NCI-H1048 (cell line): Measurements from ENCODE around the gene PAXIP1.

Source experiments
- DNase-seq: peaks from one replicate; lab custom pipeline; 2025; lab: John Stamatoyannopoulos, UW

Gene PAXIP1

DNA sequence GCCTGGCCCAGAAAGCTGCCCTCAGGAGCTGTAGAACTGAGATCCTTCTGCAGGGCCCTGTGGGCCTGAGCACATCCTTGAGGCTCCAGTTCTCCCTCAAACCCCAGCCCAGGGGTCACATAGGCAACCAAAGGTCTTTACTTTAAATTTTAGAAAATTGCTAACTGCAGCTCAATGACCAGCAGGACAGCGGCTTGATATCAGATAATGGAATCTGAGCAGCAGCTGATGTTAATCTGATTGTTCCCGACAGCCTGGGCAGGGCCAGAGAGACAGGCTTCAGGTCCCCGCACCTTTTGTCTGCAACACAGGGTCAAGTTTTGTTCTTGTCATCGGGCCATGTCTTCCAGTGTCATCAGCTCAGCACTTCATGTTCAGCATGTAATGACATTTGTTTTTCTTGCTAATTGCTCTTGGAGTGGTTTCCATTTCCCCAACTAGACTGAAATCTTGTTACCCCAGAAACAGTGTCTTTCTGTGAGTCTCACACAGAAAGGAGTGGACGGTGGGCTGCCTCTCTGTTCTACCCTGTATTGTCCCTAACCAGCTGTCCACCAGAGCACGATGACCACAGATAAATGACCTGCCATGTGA is 91.0 kb downstream of the PAXIP1 start:
- no peak for DNase-seq

DNA sequence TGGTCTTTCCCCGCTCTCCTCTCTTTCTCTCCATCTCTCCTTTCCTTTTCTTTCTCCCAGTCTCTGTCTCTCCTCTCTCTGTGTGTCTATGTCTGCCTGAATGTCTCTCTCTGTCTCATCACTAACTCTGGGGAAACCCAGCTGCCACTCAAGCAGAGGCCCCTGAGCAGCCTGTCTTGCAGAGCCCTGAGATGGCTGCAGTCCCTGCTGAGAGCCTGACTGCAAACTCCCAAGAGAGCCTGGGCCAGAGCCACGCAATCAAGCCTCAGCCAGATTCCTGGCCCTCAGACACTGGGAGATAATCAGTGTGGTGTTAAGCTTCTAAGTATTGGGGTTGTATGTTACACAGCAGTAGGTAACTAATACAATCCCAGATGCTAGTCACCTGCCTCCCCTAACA is 91.5 kb downstream of the PAXIP1 start:
- no peak for DNase-seq

DNA sequence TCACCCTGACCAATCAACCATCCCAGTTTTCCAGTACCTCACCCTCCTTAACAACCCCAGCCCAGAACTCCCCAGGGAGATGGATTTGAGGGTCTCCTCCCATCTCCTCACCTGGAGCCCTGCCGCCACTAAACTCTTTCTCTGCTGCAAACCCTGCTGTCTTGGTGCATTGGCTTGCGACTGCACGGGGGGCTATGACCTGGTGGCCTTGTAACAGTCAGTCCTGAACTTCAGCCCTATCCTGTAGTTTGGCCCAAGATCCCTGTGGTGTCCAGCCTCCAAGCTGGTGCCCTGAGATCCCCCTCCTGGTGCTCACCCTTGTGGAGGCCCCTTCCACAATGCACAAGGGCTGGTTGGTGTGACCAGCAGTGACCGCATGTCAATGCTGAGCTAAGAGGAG is 91.9 kb downstream of the PAXIP1 start:
- no peak for DNase-seq

DNA sequence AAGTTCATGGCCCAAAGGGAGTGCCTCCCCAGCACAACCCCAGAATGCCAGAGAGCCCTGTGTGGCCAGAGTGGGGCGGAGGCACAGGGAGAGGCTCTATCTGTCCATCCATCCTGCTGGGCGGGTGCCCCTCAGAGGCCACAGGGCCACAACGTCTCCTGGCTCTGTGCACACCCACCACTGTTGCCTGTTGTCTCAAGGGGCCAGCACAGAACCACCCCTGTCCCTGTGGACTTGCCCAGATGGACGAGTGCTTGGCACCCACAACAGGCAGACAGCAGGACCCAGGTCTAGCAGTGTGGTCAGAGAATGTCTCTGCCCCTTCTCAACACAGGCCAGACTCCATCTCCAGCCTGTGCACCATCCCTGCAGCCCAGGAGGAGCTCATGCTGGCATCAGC is 92.8 kb downstream of the PAXIP1 start:
- DNase-seq, result no peak

DNA sequence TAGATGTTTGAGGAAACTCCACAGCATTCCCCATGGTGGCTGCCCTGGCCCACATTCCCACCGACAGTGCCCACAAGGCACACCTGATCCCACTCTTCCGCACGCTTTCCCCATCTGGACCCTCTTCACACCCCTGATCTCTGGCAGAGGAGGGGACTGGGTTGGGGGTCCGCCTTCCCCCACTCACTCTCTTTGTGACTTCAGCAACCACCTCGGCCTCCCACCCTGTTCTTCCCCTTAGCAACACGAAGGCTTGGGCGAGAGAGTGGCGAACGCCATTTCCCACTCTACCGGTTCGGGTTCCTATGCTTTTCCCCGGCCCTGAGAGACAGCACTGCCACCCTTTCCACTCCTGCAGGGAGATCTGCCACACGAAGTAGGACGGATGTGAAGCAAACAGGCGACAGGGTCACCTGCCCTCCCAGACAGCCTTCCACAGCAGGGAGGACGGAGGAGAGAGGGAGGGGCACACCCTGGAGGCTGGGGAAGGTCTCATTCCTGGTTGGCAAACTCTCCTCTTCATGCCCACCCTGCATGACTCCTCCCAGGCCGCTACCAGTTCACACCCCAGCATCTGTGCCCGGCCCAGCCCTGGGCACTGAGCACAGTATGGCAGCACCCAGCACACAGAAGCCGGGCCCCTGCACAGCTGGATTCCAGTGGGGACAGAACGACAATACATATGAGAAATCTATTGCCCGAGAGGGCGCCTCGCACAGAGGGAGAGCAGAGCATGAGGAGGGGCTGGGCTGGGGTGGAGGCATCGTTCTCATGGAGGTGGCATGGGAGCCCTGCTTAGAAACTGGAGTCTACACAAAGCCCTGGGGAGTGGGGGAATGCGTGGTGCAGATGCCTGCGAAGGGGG is 93.5 kb downstream of the PAXIP1 start:
- no peak for DNase-seq

DNA sequence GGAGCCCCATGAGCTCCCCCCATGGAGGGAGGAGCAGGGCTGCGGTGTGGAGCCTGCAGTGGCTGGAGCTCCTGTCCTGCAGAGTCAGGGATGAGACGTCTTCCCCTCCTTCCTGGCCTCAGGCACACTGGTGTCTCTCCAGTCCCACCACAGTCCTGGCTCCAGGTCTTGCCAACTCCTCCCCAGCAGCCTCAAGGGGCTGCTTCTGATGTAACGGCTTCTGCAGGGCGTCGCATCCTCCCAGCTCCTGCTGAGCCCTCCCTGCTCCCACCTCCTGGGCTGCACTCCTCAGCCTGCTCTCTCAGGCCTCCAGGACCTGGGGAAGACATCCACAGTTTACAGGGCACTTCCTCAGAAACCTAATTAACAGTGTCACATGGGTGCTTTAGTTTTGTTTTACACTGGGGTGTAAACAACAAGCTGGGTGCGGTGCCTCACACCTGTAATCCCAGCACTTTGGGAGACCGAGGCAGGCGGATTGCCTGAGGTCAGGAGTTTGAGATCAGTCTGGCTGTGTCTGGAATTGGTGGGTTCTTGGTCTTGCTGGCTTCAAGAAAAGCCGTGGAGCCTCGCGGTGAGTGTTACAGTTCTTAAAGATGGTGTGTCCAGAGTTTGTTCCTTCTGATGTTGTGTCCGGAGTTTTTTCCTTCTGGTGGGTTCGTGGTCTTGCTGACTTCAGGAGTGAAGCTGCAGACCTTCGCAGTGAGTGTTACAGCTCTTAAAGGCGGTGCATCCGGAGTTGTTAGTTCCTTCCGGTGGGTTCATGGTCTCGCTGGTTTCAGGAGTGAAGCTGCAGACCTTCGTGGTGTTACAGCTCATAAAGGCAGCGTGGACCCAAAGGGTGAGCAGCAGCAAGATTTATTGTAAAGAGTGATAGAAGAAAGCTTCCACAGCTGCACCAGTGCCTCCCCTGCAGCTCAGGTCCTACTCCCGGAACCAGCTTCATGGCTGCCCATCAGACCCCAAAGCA is 95.0 kb downstream of the PAXIP1 start:
- DNase-seq, result no peak

DNA sequence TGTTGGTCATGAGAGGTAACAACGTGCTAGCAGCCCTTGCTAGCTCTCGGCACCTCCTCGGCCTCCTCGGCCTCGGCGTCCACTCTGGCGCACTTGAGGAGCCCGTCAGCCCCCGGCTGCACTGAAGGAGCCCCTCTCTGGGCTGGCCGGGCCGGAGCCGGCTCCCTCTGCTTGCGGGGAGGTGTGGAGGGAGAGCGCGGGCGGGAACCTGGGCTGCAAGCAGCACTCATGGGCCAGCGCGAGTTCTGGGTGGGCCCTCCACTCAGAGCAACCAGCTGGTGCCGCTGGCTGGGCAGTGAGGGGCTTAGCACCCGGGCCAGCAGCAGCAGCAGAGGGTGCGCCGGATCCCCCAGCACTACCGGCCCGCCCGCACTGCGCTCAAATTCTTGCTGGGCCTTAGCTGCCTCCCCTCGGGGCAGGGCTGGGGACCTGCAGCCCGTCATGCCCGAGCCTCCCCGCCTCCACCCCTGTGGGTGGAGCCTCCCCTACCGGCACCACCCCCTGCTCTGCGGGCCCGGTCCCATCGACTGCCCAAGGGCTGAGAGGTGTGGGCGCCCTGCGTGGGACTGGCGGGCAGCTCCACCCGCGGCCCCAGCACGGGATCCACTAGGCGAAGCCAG is 96.1 kb downstream of the PAXIP1 start:
- no peak for DNase-seq

DNA sequence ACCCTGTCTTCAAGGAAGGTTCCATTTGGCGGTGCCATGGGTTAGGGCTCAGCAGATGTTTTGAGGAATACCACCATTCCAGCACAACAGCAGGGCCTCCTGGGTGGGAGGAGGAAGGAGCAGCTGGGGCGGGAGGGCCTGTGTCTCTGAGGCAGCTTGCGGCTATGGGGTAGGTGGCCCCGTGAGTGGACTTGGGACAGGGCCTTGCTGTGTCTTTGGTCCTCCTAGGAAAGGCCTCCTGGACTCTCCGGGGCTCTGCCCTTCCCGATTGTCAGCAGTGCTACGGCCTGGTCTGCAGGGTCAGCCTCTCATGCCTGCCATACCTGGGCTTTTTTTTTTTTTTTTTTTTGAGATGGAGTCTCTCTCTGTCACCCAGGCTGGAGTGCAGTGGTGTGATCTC is 96.7 kb downstream of the PAXIP1 start:
- no peak for DNase-seq

DNA sequence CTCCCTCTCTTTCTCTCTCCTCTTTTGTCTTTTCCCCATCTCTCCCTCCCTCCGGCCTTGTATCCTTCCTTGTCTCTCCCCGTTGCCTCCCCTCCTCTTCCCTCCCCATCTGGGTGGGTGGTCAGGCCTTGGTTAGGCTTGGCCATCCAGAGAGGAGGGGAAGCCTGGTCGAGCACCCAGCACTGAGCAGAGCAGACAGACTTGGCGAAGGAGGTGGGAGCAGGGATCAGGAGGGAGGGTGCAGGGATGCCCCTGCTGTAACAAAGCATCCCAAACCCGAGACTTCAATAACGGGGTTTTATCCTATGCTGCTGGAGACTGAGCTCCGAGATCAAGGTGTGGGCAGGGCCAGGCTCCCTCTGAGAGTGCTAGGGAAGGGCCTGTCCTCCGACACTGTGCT is 97.3 kb downstream of the PAXIP1 start:
- DNase-seq, result no peak

DNA sequence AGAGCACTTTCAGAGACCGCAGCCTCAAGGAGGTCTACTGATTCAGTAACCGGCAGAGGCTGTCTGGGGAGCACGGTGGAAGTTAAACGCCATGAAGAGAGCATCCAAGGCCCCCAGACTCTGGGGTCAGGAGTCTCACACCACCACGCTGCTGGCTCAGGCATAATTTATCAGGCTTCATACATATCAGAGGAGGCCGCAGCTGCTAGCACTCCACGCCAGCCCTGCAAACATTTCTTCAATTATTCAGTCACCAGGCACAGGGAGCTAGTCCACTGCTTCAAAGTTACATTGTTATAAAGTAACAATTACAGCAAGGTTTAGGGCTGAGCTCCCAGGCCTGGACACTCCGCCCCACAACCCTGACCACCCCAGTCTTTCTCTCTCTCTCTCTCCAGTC is 97.8 kb downstream of the PAXIP1 start:
- DNase-seq, result no peak

DNA sequence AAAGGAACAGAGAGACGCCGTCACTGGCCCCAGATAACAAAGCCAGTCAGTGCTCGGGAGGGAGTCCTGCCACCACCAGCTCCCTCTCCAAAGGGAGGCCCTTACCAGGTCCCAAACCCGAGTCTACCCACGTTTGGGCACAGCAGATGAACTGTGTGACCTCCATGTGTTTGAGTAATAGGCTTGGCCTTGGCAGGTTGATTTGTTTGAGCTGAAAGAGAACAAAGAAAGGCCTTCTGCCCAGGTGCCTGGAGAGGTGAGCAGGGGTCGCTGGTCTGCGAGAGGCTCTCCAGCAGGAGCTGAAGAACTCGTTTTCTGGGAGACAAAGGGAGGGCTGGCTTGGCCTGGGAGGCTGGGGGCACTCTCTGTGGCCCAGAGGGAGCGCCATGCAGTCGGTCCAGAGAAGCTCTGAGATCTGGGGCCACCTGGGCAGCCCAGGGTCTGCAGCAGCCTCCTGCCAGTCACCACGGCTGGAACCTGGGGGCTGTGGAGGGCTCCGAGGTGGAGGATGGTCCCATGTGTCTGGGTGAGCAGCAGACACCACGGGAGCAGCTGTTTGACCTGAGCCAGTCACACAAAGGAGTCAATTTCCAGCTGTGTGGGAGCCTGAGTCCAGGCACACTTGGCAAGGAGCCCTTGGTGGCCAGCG is 99.7 kb downstream of the PAXIP1 start:
- no peak for DNase-seq

DNA sequence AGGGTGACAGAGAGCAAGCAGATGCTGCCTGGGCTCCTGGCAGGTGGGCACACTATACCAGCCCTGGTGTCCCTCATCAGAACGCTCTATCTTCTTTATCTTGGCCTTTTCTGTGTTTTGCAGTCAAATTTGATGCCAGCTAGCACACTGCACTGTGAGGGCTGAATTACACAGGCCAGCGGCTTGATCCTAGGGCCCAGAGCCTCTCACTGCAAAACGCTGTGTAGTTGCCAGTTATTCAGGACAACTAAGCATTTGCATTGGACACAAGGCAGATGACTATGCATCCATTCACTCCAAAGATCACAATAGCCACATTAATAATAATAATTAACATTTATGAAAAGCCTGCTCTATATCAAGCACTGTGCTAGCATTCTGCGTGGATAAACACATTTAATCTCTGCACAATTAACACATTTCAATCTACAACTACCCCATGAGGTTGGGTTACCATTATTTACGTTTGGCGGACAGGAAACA is 100.3 kb downstream of the PAXIP1 start:
- DNase-seq, result no peak

DNA sequence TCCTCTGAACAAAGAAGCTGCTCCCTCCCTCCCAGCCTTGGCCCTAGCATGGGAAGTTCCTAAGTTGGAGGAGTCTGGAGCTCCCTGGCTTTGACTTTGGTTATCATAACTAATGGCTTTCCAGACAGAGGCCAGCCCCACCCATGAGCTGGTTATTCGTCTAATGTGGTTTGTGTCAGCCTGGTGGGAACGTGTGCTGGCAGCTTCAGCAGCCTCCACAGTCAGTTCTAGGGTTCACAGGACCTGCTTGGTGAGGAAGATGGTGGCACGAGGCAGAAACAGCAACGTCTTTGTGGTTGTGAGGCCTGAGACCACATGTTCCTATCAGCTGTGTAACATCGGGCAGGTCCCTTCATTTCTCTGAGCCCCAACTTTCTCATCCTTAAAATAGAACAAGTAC is 103.1 kb downstream of the PAXIP1 start:
- no peak for DNase-seq

DNA sequence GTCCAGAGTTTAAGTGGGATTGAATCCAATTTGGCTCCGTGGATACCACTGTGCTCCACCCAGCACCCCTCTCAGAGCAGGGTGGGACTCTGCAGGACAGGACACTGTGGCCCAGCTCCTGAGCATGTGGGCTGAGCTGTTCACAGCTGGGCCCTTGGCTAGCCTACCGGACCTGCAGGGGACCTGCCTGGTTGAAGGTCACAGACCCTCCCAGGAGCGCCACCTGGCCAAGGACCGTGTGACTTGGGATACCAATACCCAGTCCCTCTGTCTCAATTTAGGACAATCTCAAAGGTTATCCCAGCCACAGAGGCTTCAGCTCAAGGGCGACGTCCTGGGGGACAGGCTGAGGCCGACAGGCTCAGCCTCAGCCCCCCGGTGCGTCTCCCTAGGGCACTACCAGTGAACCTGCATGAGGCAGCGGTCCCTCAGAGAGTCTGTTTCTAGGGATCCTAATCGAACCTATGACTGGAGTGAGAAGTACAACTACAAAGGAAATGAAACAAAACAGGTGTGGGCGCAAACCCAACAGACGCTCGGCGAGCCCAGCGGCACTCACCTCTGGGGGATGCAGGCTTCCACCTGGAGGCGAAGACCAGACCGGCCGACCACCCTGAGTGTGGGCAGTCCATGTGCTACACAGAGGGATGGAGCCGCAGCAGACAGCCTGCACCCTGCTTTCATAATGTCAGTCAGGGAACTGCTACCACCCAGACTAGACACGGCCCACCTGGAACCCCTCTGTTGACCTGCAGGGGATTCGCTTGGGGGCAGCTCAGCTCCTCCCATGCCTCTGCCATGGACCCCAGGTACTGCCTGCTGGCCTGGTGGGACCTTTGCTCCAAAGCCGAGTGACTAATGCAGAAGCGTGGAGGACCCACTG is 103.7 kb downstream of the PAXIP1 start:
- no peak for DNase-seq

DNA sequence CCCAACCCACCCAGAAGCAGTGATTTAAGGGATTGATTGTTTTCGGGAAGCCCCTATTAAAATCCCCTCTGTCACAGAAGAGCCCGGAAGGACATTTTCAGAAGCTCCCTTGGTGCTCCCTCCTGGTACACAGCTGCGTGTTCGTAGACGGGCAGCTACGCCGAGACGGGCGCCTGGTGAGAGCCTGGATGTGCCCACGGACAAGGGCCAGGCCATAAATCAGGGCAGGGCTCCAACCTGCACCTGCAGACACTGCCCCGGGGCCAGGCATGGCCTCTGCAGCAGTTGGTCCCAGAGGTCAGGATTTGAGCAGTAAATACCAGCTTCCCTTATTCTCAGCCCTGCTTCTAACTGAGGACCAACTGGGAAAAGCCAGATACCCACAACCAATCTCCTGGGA is 106.8 kb downstream of the PAXIP1 start:
- DNase-seq, result no peak
